ENCODE results near the gene RAPGEF5. TPM values are rescaled to one million over a fixed set of nuclear protein-coding genes. Genes with fewer than 3 reads are reported as not detected.

Gene RAPGEF5
- total RNA-seq, 1 experiment from 2014 or later, result 15.6 TPM

DNA sequence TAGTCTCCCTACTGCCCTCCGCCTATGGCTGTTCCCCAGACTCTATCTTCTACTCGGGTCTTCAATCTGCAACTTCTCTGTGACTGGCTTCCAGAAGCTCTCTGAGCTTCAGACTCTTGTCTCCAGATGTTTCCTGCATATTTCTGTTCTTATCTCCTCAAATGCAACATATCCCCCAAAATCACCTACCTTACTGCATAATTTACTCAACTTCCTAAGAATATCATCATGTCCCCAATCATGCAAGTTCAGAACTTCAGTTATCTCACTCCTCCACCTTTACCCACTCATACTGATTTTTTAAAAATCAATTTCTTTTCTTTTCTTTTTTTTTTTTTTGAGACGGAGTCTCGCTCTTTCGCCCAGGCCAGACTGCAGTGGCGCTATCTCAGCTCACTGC, 68.8 kb downstream of the RAPGEF5 start:
- no peaks in the 10 kb centered on the region for H3K79me2 ChIP-seq (ENCODE audit: insufficient read depth, low read length)
- H3K9me3 ChIP-seq (ENCODE audit: control insufficient read depth in 1 of 2, insufficient read depth in 1 of 2, low read depth in 1 of 2, low read length in 2 of 2), result no peaks in the 10 kb centered on the region
- H3K27ac ChIP-seq (ENCODE audit: low read depth, low read length), result no peak overlapping the region
- H3K9me2 ChIP-seq (ENCODE audit: insufficient read depth), result no peaks in the 10 kb centered on the region
- TF ChIP-seq POLR2AphosphoS5 (IDR thresholded peaks at IDR 0.05; ENCODE audit: low read depth, low read length) (no peak), SRF (IDR thresholded peaks at IDR 0.05; ENCODE audit: low read depth) (no peak), ELF1 (IDR thresholded peaks at IDR 0.05; ENCODE audit: borderline replicate concordance, low read depth) (no peak), EZH2phosphoT487 (IDR thresholded peaks at IDR 0.05; ENCODE audit: borderline replicate concordance) (no peak), CBX3 (IDR thresholded peaks at IDR 0.05; ENCODE audit: low read depth) (no peak), CEBPB (IDR thresholded peaks at IDR 0.05; ENCODE audit: low read depth) (no peak), EZH2 (IDR thresholded peaks at IDR 0.05) (no peak), ZNF274 (IDR thresholded peaks at IDR 0.05; ENCODE audit: low read depth, low read length) (no peak), YY1 (IDR thresholded peaks at IDR 0.05; ENCODE audit: extremely low read depth, insufficient replicate concordance, low read depth, low read length) (no peak), ZFX (IDR thresholded peaks at IDR 0.05) (no peak), FOSL1 (IDR thresholded peaks at IDR 0.05; ENCODE audit: low read depth) (no peak), POLR2A (IDR thresholded peaks at IDR 0.05; ENCODE audit: borderline replicate concordance, extremely low read depth, insufficient read depth, insufficient read length) (no peak), TCF7L2 (IDR thresholded peaks at IDR 0.05; ENCODE audit: borderline replicate concordance, extremely low read depth, insufficient read depth, insufficient read length) (no peak), SIN3A (IDR thresholded peaks at IDR 0.05; ENCODE audit: low read depth) (no peak), JUND (IDR thresholded peaks at IDR 0.05) (no peak)
- TF ChIP-seq, protein P1, sequence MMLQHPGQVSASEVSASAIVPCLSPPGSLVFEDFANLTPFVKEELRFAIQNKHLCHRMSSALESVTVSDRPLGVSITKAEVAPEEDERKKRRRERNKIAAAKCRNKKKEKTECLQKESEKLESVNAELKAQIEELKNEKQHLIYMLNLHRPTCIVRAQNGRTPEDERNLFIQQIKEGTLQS (IDR thresholded peaks at IDR 0.05), result no peak
- TF ChIP-seq, protein P2, sequence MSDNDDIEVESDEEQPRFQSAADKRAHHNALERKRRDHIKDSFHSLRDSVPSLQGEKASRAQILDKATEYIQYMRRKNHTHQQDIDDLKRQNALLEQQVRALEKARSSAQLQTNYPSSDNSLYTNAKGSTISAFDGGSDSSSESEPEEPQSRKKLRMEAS (IDR thresholded peaks at IDR 0.05), result no peak
- TF ChIP-seq, protein P3, sequence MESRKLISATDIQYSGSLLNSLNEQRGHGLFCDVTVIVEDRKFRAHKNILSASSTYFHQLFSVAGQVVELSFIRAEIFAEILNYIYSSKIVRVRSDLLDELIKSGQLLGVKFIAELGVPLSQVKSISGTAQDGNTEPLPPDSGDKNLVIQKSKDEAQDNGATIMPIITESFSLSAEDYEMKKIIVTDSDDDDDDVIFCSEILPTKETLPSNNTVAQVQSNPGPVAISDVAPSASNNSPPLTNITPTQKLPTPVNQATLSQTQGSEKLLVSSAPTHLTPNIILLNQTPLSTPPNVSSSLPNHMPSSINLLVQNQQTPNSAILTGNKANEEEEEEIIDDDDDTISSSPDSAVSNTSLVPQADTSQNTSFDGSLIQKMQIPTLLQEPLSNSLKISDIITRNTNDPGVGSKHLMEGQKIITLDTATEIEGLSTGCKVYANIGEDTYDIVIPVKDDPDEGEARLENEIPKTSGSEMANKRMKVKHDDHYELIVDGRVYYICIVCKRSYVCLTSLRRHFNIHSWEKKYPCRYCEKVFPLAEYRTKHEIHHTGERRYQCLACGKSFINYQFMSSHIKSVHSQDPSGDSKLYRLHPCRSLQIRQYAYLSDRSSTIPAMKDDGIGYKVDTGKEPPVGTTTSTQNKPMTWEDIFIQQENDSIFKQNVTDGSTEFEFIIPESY (IDR thresholded peaks at IDR 0.05; ENCODE audit: extremely low read depth, insufficient replicate concordance, low read length), result no peak
- TF ChIP-seq, protein P4, sequence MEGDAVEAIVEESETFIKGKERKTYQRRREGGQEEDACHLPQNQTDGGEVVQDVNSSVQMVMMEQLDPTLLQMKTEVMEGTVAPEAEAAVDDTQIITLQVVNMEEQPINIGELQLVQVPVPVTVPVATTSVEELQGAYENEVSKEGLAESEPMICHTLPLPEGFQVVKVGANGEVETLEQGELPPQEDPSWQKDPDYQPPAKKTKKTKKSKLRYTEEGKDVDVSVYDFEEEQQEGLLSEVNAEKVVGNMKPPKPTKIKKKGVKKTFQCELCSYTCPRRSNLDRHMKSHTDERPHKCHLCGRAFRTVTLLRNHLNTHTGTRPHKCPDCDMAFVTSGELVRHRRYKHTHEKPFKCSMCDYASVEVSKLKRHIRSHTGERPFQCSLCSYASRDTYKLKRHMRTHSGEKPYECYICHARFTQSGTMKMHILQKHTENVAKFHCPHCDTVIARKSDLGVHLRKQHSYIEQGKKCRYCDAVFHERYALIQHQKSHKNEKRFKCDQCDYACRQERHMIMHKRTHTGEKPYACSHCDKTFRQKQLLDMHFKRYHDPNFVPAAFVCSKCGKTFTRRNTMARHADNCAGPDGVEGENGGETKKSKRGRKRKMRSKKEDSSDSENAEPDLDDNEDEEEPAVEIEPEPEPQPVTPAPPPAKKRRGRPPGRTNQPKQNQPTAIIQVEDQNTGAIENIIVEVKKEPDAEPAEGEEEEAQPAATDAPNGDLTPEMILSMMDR (IDR thresholded peaks at IDR 0.05 in 2 of 3, conservative IDR thresholded peaks at IDR 0.05 in 1 of 3; ENCODE audit: borderline replicate concordance in 1 of 3, insufficient read depth in 1 of 3, low read depth in 2 of 3, low read length in 2 of 3), result no peak
- no peaks in the 10 kb centered on the region for H3K36me3 ChIP-seq (ENCODE audit: control insufficient read depth in 1 of 2, insufficient read depth in 2 of 2, low read length in 2 of 2)
- H3K4me2 ChIP-seq (ENCODE audit: low read length), result no peak overlapping the region
- no peaks in the 10 kb centered on the region for H3K4me1 ChIP-seq (ENCODE audit: control insufficient read depth in 1 of 2, insufficient read depth in 2 of 2, low read length in 2 of 2)
- BruUV-seq (replicated peaks), result no TSS peak
- no peak overlapping the region for H3K9ac ChIP-seq (ENCODE audit: low read length)
- ChIA-PET CTCF (no interaction called here), POLR2A (no interaction called here), RAD21 (ENCODE audit: low non-redundant PET in 1 of 2, low total read pairs in 2 of 2, uncharacterized antibody in 2 of 2, unreplicated experiment in 2 of 2) (no interaction called here)
- H4K20me1 ChIP-seq (ENCODE audit: insufficient read depth), result no peaks in the 10 kb centered on the region
- ATAC-seq (no peak), DNase-seq (ENCODE audit: low read depth, low spot score) (no peak)
- intact Hi-C loops (cut with micrococcal nuclease), result no loop called here
- H2AFZ ChIP-seq (ENCODE audit: low read depth, low read length, poor library complexity, severe bottlenecking), result no peak overlapping the region
- no peaks in the 10 kb centered on the region for H3K27me3 ChIP-seq (ENCODE audit: insufficient read depth, low read length)
- H3K4me3 ChIP-seq (replicated peaks in 1 of 2; ENCODE audit: low read depth in 1 of 2, low read length in 2 of 2), result no peak overlapping the region
